Measurements from ENCODE around the gene PAX3. TPM values are rescaled to one million over a fixed set of nuclear protein-coding genes. Genes with fewer than 3 reads are reported as not detected.

PAX3 gene
- total RNA-seq, 1 donor from 2014 or later, result not detected

DNA sequence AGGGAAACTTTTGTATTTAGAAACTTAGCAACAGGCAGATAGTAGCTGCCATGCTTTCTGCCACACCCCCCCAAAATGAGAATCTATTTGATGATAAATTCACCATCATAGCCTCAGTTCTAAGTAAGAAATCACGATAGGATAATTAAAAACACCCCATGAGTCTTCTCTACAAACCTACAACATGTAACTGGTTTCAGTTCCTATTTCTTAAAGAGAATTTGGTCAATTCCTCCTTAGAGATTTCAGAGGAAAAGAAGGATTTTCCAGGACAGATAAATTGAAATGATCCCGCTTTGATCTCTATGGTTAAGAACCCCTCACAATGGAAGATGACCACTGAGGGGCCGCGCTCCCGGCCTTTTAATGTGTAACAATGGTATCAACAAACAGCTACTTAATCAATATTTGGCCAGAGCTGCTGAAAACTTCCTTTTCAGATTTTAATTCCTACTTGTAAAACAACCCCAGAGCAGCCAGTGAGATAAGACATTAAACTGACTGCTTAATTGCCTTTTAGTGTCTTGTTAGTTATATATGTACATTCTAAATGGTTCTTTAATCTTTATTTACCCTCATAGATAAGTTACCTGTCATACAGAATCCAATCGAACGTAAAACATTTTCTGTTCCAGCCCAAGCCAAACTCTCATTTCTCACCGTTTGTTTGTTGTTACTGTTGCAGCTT, 10.1 kb downstream of the PAX3 start:
- Histone ChIP-seq H3K4me1 (no peaks in the 10 kb centered on the region), H3K27me3 (peaks cover 13% of the 10 kb centered on the region), H3K9me3 (no peaks in the 10 kb centered on the region), H3K4me3 (no peak overlapping the region), H3K27ac (no peak overlapping the region), H3K36me3 (no peaks in the 10 kb centered on the region)
- intact Hi-C loops (cut with DNase I), result no loop called here
- TF ChIP-seq, protein P1, sequence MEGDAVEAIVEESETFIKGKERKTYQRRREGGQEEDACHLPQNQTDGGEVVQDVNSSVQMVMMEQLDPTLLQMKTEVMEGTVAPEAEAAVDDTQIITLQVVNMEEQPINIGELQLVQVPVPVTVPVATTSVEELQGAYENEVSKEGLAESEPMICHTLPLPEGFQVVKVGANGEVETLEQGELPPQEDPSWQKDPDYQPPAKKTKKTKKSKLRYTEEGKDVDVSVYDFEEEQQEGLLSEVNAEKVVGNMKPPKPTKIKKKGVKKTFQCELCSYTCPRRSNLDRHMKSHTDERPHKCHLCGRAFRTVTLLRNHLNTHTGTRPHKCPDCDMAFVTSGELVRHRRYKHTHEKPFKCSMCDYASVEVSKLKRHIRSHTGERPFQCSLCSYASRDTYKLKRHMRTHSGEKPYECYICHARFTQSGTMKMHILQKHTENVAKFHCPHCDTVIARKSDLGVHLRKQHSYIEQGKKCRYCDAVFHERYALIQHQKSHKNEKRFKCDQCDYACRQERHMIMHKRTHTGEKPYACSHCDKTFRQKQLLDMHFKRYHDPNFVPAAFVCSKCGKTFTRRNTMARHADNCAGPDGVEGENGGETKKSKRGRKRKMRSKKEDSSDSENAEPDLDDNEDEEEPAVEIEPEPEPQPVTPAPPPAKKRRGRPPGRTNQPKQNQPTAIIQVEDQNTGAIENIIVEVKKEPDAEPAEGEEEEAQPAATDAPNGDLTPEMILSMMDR (IDR thresholded peaks at IDR 0.05), result no peak
- TF ChIP-seq POLR2A (IDR thresholded peaks at IDR 0.05) (no peak), POLR2AphosphoS5 (IDR thresholded peaks at IDR 0.05; ENCODE audit: insufficient read depth in 1 of 2, low read depth in 1 of 2) (no peak)
- DNase-seq (ENCODE audit: extremely low spot score in 2 of 2), result no peak

DNA sequence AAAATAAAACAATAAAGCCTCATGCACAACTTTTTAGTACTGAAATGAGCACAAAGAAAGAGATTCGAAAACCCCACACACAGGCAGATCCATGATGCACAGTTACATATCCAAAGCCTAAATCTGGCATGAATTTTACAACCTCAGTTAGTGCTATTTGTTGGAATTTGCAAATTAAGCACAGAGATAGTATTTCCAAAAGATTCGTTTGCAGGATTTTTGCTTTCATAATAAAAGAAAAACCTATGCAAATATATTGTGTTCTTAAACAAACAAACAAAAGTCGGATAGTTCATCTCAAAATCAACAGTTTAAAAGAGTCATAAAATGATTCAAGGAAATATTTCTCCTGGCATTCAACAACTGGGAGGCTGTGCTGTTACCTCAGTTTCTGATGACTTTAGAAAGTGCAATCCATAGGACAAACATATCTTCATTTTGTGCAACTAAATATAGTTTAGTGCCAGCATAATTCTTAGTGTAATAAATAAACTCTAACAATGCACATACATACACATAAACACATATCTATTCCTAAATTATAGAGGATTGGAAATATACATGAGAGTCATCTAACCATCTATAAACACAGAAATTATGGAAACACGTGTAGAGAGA, 10.8 kb downstream of the PAX3 start:
- H3K4me1 ChIP-seq, result no peaks in the 10 kb centered on the region

DNA sequence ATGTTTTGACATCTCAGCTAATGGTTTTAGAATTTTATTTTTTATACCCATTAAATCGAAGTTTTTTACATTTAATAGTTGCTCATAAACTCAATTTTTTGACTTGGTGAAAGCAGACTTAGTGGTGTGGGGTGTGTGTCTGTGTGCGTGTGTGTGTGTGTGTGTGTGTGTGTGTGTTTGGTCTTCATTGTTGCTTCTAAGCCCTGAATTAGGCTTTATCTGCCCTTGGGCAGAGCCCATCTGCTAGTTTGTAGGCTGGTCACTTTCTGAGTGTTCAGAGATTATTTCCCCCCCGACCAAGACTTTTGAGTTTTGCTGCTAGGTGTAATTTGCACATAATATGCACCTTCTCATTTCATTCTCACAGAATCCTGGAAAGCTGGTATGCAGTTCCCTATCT, 14.3 kb downstream of the PAX3 start:
- TF ChIP-seq, protein P1 (IDR thresholded peaks at IDR 0.05), result no peak
- TF ChIP-seq POLR2A (IDR thresholded peaks at IDR 0.05) (no peak), POLR2AphosphoS5 (IDR thresholded peaks at IDR 0.05; ENCODE audit: insufficient read depth in 1 of 2, low read depth in 1 of 2) (no peak)
- intact Hi-C loops (cut with DNase I), result no loop called here

More for the DNA sequence above, 10.8 kb downstream of the PAX3 start:
- TF ChIP-seq POLR2A (IDR thresholded peaks at IDR 0.05) (no peak), POLR2AphosphoS5 (IDR thresholded peaks at IDR 0.05; ENCODE audit: insufficient read depth in 1 of 2, low read depth in 1 of 2) (no peak)
- TF ChIP-seq, protein P1 (IDR thresholded peaks at IDR 0.05), result no peak
- DNase-seq (ENCODE audit: extremely low spot score in 2 of 2), result no peak
- H3K27ac ChIP-seq, result no peak overlapping the region
- intact Hi-C loops (cut with DNase I), result no loop called here
- no peaks in the 10 kb centered on the region for H3K9me3 ChIP-seq
- H3K36me3 ChIP-seq, result no peaks in the 10 kb centered on the region
- H3K4me3 ChIP-seq, result no peak overlapping the region
- H3K27me3 ChIP-seq, result peaks cover 13% of the 10 kb centered on the region

DNA sequence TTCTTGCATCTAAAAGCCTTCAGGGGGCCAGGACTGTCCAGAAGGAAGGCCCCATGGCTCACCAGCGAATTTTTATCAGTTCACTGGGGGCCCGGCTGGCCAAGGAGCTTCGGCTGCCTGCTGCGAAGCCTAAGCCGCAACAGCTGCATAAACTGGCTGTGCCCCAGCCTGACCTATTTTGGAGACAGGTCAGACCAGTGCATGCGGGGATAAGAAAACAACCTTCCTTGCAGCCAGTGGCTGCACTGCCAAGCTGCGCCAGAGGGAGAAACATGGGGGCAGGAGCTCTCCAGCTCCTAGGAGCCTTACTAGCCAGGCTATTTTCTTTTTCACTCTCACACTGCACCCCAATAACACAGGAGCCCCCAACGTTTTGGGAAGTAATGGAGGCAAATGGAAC, 15.2 kb downstream of the PAX3 start:
- TF ChIP-seq POLR2AphosphoS5 (IDR thresholded peaks at IDR 0.05; ENCODE audit: insufficient read depth in 1 of 2, low read depth in 1 of 2), result no peak
- TF ChIP-seq, protein P1 (IDR thresholded peaks at IDR 0.05), result no peak
- TF ChIP-seq POLR2A (IDR thresholded peaks at IDR 0.05), result no peak
- intact Hi-C loops (cut with DNase I), result no loop called here
- Histone ChIP-seq H3K27me3 (peaks cover under 1% of the 10 kb centered on the region), H3K9me3 (no peaks in the 10 kb centered on the region), H3K4me3 (no peak overlapping the region), H3K36me3 (no peaks in the 10 kb centered on the region), H3K27ac (no peak overlapping the region), H3K4me1 (no peaks in the 10 kb centered on the region)
- no peak for DNase-seq (ENCODE audit: extremely low spot score in 2 of 2)

More for the DNA sequence above, 14.3 kb downstream of the PAX3 start:
- Histone ChIP-seq H3K27ac (no peak overlapping the region), H3K9me3 (no peaks in the 10 kb centered on the region), H3K27me3 (peaks cover 9% of the 10 kb centered on the region), H3K36me3 (no peaks in the 10 kb centered on the region), H3K4me1 (no peaks in the 10 kb centered on the region), H3K4me3 (no peak overlapping the region)
- no peak for DNase-seq (ENCODE audit: extremely low spot score in 2 of 2)

DNA sequence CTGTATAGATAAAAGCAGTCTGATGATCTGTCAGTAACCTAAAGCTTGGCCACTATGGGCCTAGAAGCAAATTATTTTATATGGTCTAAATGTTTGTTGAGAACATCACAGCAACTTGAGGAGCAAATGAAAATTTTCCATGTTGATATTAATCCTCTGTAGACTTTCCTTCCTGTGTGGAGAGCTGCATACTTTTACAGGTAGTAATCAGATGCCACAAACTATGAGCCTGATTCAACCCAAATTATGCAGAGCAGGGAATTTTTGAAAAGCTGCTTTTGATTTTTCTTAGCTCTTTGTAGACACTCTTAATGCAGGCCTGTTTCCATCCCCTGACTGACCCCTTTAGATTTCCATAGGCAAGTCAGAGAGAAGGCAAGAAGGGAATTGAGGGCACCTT, 17.3 kb downstream of the PAX3 start:
- H3K4me1 ChIP-seq, result no peaks in the 10 kb centered on the region
- H3K27me3 ChIP-seq, result no peaks in the 10 kb centered on the region
- DNase-seq (ENCODE audit: extremely low spot score in 2 of 2), result no peak
- H3K36me3 ChIP-seq, result no peaks in the 10 kb centered on the region
- no peak overlapping the region for H3K27ac ChIP-seq
- intact Hi-C loops (cut with DNase I), result no loop called here
- no peaks in the 10 kb centered on the region for H3K9me3 ChIP-seq
- TF ChIP-seq POLR2AphosphoS5 (IDR thresholded peaks at IDR 0.05; ENCODE audit: insufficient read depth in 1 of 2, low read depth in 1 of 2) (no peak), POLR2A (IDR thresholded peaks at IDR 0.05) (no peak)
- TF ChIP-seq, protein P1 (IDR thresholded peaks at IDR 0.05), result no peak
- H3K4me3 ChIP-seq, result no peak overlapping the region

All from vagina (tissue), 2 donors.